Measurements from ENCODE around the gene C16orf54. TPM values are rescaled to one million over a fixed set of nuclear protein-coding genes. Genes with fewer than 3 reads are reported as not detected.
"Not testable (repeated sequence)": the region's sequence is repeated elsewhere in the genome, so short reads cannot be mapped to it uniquely, and the experiment has no call there.

C16orf54 gene
- total RNA-seq, 1 donor from 2014 or later = 21.3 TPM

DNA sequence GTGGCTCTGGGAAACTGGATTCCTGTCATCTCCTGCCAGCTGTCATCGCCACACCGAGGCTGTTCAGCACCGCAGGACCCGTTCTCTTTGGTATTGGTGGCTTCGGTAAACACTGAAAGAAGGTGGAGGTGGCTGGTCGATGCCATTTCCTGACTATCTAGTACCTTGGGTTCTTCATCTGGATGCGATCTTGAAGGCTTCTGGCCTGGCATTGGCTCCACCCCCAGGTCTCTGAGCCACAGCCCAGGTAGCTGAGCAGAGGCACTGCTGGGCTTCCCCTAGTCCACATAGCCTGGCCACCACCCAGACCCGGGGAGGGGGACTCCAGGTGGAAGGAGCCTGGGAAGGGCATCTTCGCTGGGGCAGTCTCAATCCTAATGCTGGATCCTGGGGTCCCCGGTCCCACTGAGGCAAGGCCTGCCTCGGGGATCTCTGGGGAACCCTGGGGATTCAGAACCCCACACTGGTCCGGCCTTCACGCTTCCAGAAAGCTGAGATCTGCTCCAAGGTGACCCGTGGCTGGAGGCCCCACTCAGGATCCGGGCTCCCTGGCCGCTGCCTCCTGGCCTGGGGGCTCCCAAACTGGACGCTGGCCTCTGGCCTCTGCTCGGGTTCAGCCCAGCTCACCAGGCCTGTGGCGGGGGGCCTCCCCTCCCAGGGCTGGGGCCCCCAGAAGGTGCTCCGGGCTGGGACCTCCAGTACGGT is 1.8 kb downstream of the C16orf54 start:
- H3K36me3 Mint-ChIP-seq (ENCODE audit: low read depth) = peaks cover 26% of the 10 kb centered on the region

DNA sequence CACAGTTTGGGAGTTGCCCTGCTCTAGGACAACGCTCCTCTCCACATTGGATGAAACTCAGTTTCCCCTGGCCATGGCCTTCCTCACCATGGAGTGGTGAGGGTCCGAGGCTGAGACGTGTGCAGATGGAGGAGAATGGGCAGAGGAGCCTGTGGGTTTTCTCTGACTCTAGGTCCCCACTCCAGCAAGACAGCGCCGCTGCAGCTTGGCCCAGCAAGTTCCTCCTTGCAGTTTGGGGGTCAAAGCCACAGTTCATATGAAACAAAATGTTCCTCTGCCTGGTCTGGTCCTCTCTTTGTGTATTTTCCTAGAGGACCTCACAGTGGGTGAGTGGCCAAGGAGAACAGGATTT is 2.3 kb downstream of the C16orf54 start:
- Mint-ChIP-seq H3K27me3 (ENCODE audit: insufficient read depth) (no peaks in the 10 kb centered on the region), H3K36me3 (ENCODE audit: low read depth) (peaks cover 26% of the 10 kb centered on the region), H3K4me1 (ENCODE audit: low read depth) (peaks cover 72% of the 10 kb centered on the region), H3K9me3 (no peaks in the 10 kb centered on the region), H3K4me3 (peak overlapping the region; percentile 51), H3K27ac (peak overlapping the region; percentile 71)
- intact Hi-C loops (cut with micrococcal nuclease) = no loop called here
- no peak for DNase-seq (ENCODE audit: low spot score)

More for the DNA sequence above, 1.8 kb downstream of the C16orf54 start:
- Mint-ChIP-seq H3K4me3 (peak overlapping the region; percentile 51), H3K9me3 (no peaks in the 10 kb centered on the region), H3K4me1 (ENCODE audit: low read depth) (peaks cover 66% of the 10 kb centered on the region), H3K27ac (peak overlapping the region; percentile 71), H3K27me3 (ENCODE audit: insufficient read depth) (no peaks in the 10 kb centered on the region)
- DNase-seq (ENCODE audit: low spot score) = no peak
- intact Hi-C loops (cut with micrococcal nuclease) = loop anchor here (2.0 kb wide), 1 partner anchor 41 kb away; no protein-coding TSS in a partner anchor

DNA sequence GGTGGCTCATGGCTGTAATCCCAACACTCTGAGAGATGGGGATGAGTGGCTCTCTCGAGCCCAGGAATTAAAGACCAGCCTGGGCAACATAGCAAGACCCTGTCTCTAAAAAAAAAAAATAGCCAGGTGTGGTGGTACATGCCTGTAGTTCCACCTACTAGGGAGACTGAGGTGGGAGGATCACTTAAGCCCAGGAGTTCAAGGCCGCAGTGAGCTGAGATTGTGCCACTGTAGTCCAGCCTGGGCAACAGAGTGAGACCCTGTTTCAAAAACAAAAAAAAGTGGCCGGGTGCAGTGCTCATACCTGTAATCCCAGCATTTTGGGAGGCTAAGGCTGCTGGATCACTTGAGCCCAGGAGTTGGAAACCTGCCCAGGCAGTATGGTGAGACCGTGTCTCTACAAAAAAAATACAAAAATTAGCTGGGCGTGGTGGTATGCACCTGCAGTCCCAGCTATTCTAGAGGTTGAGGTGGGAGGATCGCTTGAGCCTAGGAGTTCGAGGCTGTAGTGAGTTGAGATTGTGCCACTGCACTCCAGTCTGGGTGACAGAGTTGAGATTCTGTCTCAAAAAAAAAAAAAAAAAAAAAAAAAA is 3.0 kb downstream of the C16orf54 start:
- Mint-ChIP-seq H3K27ac (peak overlapping the region; percentile 37), H3K9me3 (no peaks in the 10 kb centered on the region), H3K4me1 (ENCODE audit: low read depth) (peaks cover 78% of the 10 kb centered on the region), H3K36me3 (ENCODE audit: low read depth) (peaks cover 26% of the 10 kb centered on the region), H3K27me3 (ENCODE audit: insufficient read depth) (no peaks in the 10 kb centered on the region), H3K4me3 (peak overlapping the region; percentile 38)
- intact Hi-C loops (cut with micrococcal nuclease) = no loop called here
- DNase-seq (ENCODE audit: low spot score) = no peak

DNA sequence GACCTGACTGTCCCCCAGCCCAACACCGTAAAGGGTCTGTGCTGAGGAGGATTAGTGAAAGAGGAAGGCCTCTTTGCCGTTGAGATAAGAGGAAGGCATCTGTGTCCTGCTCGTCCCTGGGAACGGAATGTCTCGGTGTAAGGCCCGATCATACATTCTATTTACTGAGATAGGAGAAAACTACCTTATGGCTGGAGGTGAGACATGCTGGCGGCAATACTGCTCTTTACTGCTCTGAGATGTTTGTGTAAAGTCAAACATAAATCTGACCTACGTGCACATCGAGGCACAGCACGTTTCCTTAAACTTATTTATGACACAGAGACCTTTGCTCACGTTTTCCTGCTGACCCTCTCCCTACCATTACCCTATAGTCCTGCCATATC is 5.2 kb downstream of the C16orf54 start:
- Mint-ChIP-seq H3K4me1 (ENCODE audit: low read depth) (peaks cover 74% of the 10 kb centered on the region), H3K36me3 (ENCODE audit: low read depth) (peaks cover 27% of the 10 kb centered on the region)
- intact Hi-C loops (cut with micrococcal nuclease); DNase-seq (ENCODE audit: low spot score); H3K27ac Mint-ChIP-seq; H3K27me3 Mint-ChIP-seq (ENCODE audit: insufficient read depth); H3K9me3 Mint-ChIP-seq; H3K4me3 Mint-ChIP-seq: not testable (repeated sequence)

DNA sequence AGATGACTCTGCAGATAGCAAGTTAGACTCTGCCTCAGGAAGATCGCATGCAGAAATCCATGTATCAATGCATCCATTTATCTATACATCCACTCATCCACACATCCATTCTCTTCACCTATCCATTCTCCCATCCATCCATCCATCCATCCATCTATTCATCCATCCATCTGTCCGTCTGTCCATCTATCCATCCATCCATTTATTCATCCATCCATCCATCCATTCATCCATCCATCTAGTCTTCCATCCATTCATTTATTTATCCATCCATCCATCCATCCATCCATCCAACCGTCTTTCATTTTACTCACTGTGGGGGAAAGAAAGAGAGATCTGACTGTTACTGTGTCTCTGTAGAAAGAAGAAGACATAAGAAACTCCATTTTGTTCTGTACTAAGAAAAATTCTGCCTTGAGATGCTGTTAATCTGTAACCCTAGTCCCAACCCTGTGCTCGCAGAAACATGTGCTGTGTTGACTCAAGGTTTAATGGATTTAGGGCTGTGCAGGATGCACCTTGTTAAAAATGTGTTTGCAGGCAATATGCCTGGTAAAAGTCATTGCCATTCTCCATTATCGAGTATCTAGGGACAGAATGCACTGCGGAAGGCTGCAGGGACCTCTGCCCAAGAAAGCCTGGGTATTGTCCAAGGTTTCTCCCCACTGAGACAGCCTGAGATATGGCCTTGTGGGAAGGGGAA is 5.7 kb downstream of the C16orf54 start:
- Mint-ChIP-seq H3K36me3 (ENCODE audit: low read depth) (peaks cover 27% of the 10 kb centered on the region), H3K27ac (peak overlapping the region; percentile 47), H3K4me1 (ENCODE audit: low read depth) (peaks cover 71% of the 10 kb centered on the region), H3K4me3 (peak overlapping the region; percentile 20)
- not testable (repeated sequence) for H3K27me3 Mint-ChIP-seq (ENCODE audit: insufficient read depth); DNase-seq (ENCODE audit: low spot score); H3K9me3 Mint-ChIP-seq
- intact Hi-C loops (cut with micrococcal nuclease) = loop anchor here (2.0 kb wide), 2 partner anchors 15 to 51 kb away; partner anchors contain the start of gene KIF22

DNA sequence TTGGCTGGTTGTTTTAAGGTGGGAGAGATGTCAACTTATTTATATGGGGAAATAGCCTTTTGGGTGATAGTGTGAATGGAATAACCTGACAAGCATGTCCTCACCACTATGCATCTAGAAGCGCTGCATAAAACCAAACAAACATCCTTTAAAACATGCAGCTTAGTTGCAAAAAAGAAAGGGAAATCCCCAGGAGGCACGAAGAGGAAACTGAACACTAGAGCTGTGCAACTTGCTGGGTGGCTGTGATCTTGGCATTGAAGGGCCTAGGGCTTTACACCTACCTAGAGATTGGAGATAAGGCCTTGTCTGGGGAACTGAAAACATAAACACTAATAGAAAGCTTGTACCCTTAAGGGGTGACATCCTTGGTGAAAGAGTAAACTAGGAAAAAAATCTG is 7.3 kb downstream of the C16orf54 start:
- Mint-ChIP-seq H3K4me3 (peak overlapping the region; percentile 48), H3K27ac (peak overlapping the region; percentile 62), H3K4me1 (ENCODE audit: low read depth) (peaks cover 66% of the 10 kb centered on the region), H3K27me3 (ENCODE audit: insufficient read depth) (no peaks in the 10 kb centered on the region), H3K36me3 (ENCODE audit: low read depth) (peaks cover 26% of the 10 kb centered on the region), H3K9me3 (no peaks in the 10 kb centered on the region)
- DNase-seq (ENCODE audit: low spot score) = peak; percentile 58
- intact Hi-C loops (cut with micrococcal nuclease) = loop anchor here (1.0 to 2.0 kb wide), 3 partner anchors 8 to 52 kb away; partner anchors contain the start of gene KIF22

DNA sequence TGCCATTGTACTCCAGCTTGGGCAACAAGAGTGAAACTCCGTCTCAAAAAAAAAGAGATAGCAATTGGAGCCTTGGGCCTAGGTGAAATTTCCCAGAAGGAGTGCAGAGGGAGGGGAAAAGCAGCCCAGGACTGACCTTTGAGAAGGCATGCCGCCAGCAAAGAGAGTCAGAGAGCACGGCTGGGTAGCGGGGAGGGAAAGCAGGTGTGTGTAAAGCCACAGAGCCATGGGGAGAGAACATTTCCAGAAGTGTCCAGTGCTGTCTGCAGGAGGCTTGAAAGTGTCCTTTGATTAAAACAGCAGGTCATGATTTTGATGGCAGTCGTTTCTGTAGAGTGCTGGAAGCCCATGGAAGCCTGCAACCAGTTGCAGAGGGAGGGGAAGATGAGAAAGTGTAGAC is 8.1 kb downstream of the C16orf54 start:
- H3K27me3 Mint-ChIP-seq (ENCODE audit: insufficient read depth) = no peaks in the 10 kb centered on the region
- H3K27ac Mint-ChIP-seq = peak overlapping the region; percentile 62
- no peak for DNase-seq (ENCODE audit: low spot score)
- peak overlapping the region; percentile 48 for H3K4me3 Mint-ChIP-seq
- peaks cover 20% of the 10 kb centered on the region for H3K36me3 Mint-ChIP-seq (ENCODE audit: low read depth)
- intact Hi-C loops (cut with micrococcal nuclease) = loop anchor here (1.0 to 2.0 kb wide), 3 partner anchors 9 to 53 kb away; partner anchors contain the start of gene KIF22
- H3K9me3 Mint-ChIP-seq = no peaks in the 10 kb centered on the region
- peaks cover 64% of the 10 kb centered on the region for H3K4me1 Mint-ChIP-seq (ENCODE audit: low read depth)

DNA sequence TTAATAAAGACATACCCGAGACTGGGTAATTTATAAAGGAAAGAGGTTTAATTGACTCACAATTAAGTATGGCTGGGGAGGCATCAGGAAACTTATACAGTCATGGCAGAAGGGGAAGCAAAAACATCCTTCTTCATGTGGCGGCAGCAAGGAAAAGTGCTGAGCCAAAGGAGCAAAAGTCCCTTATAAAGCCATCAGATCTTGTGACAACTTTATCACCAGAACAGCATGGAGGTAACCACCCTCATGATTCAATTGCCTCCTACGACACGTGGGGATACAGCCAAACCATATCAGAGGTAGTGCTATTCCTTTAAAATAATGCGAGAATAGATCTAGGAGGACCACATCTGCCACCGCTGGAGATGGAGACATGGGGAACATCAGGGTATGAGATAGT is 9.0 kb downstream of the C16orf54 start:
- H3K27me3 Mint-ChIP-seq (ENCODE audit: insufficient read depth) = no peaks in the 10 kb centered on the region
- no peak for DNase-seq (ENCODE audit: low spot score)
- peaks cover 4% of the 10 kb centered on the region for H3K9me3 Mint-ChIP-seq
- intact Hi-C loops (cut with micrococcal nuclease) = no loop called here
- no peak overlapping the region for H3K4me3 Mint-ChIP-seq
- peaks cover 20% of the 10 kb centered on the region for H3K36me3 Mint-ChIP-seq (ENCODE audit: low read depth)
- no peak overlapping the region for H3K27ac Mint-ChIP-seq
- peaks cover 69% of the 10 kb centered on the region for H3K4me1 Mint-ChIP-seq (ENCODE audit: low read depth)

DNA sequence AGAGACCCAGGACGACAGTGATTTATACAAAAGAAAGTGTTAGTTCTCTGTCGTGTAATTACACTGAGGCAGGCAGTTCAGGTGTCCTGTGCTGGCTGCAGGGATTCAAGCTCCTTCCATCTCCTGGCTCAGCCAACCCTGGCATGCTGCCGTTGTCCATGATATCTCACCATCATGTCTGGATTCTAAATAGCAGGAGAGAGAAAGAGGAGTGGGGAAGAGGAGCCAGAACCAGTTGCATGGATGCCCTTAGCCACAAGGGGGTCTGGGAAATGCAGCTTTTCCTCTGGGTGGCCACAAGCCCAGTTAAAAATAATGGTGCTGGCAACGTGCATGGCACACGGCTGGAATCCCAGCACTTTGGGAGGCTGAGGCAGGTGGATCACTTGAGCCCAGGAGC is 9.7 kb downstream of the C16orf54 start:
- no peak overlapping the region for H3K27ac Mint-ChIP-seq
- H3K4me3 Mint-ChIP-seq = no peak overlapping the region

DNA sequence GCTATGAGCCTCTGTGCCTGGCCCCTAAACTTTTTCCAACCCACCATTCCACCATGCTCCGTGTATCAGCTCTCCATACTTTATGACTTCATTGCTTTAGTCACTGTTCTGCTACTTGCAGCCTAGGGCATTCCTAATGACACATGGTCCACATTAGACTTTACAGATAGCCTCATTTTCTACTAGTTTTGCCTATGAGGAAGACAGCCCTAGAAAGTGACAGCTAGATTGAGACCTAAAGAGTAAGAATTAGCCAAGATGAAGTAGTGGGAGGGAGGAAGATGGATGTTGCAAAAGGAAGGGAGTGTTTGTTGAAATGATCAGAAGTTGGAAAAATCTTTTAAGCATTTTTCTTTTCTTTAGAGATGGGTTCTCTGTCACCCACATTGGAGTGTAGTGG is 11.0 kb downstream of the C16orf54 start:
- Mint-ChIP-seq H3K4me3 (no peak overlapping the region), H3K27me3 (ENCODE audit: insufficient read depth) (no peaks in the 10 kb centered on the region), H3K36me3 (ENCODE audit: low read depth) (peaks cover 12% of the 10 kb centered on the region), H3K4me1 (ENCODE audit: low read depth) (peaks cover 57% of the 10 kb centered on the region), H3K9me3 (peaks cover 4% of the 10 kb centered on the region), H3K27ac (no peak overlapping the region)
- intact Hi-C loops (cut with micrococcal nuclease) = no loop called here
- no peak for DNase-seq (ENCODE audit: low spot score)

More for the DNA sequence above, 9.7 kb downstream of the C16orf54 start:
- Mint-ChIP-seq H3K27me3 (ENCODE audit: insufficient read depth) (no peaks in the 10 kb centered on the region), H3K9me3 (peaks cover 4% of the 10 kb centered on the region), H3K36me3 (ENCODE audit: low read depth) (peaks cover 16% of the 10 kb centered on the region), H3K4me1 (ENCODE audit: low read depth) (peaks cover 67% of the 10 kb centered on the region)
- intact Hi-C loops (cut with micrococcal nuclease) = no loop called here
- no peak for DNase-seq (ENCODE audit: low spot score)

DNA sequence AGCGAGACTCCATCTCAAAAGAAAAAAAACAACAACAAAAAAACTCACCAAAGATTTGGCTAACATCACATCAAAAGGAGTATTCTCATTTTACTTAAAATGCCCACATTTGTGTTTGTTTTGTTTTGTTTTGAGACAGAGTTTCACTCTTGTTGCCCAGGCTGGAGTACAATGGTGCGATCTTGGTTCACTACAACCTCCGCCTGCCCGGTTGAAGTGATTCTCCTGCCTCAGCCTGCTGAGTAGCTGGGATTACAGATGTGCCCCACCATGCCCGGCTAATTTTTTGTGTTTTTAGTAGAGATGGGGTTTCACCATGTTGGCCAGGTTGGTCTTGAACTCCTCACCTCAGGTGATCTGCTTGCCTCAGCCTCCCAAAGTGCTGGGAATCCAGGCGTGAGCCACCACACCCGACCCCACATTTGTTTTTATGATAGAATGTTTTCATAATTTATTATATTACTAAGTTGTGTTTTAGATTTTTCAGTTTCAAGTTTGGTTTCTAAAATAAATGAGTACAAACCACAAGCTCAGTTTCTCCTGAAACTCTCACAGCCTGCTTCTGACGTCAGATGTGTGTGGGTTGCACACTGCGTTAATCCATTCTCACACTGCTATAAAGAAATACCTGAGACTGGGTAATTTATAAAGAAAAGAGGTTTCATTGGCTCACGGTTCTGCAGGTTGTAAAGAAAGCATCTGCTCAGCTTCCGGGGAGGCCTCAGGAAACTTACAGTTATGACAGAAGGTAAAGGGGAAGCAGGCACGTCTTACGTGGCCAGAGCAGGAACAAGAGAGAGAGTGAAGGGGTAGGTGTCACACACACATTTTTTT is 13.8 kb downstream of the C16orf54 start:
- H3K36me3 Mint-ChIP-seq (ENCODE audit: low read depth); DNase-seq (ENCODE audit: low spot score); H3K9me3 Mint-ChIP-seq; H3K27me3 Mint-ChIP-seq (ENCODE audit: insufficient read depth): not testable (repeated sequence)
- peaks cover 34% of the 10 kb centered on the region for H3K4me1 Mint-ChIP-seq (ENCODE audit: low read depth)
- H3K4me3 Mint-ChIP-seq = peak overlapping the region; percentile 58
- intact Hi-C loops (cut with micrococcal nuclease) = loop anchor here (1.0 kb wide), 3 partner anchors 14 to 95 kb away; no protein-coding TSS in a partner anchor
- peak overlapping the region; percentile 94 for H3K27ac Mint-ChIP-seq

DNA sequence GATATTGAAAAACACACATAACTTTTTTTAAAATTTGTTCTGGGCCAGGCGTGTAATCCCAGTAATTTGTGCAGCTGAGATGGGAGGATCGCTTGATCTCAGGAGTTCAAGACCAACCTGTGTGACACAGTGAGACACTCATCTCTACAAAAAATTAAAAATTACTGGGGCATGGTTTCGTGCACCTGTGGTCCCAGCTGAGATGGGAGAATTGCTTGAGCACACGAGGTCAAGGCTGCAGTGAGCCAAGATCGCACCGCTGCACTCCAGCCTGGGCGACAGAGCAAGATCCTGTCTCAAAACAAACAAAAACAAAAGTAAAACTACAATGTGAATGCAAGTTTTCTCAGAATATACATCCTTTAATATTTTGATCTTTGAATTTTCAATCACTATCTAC is 15.1 kb downstream of the C16orf54 start:
- Mint-ChIP-seq H3K27me3 (ENCODE audit: insufficient read depth) (peaks cover 9% of the 10 kb centered on the region), H3K36me3 (ENCODE audit: low read depth) (peaks cover 7% of the 10 kb centered on the region), H3K27ac (no peak overlapping the region), H3K4me1 (ENCODE audit: low read depth) (peaks cover 26% of the 10 kb centered on the region), H3K9me3 (peaks cover 4% of the 10 kb centered on the region), H3K4me3 (no peak overlapping the region)
- intact Hi-C loops (cut with micrococcal nuclease) = no loop called here
- DNase-seq (ENCODE audit: low spot score) = no peak

All from activated T-helper 1 cell treated with anti-CD3 and anti-CD28 coated beads, Interleukin-12 subunit alpha, Interleukin-12 subunit beta, Interleukin-2, Interleukin-4 antibody, amounts not matched to agents 30 ng/mL and 10 ng/mL and 1 ng/mL, durations not matched to agents 14 hours and 24 hours and 36 hours (primary cell).